Glomerular visceral epithelial cell (primary cell): ENCODE results near the gene GJD2.
A peak's percentile ranks its signal among the peaks of the same experiment; 100 is the strongest.

Experiments used
- DNase-seq: peaks from one replicate; pipeline ENCODE4 v3.0.0-alpha.2; 2016; ENCODE audit errors: extremely low spot score

Gene GJD2

GRCh38 chr15:34773013-34773412, 18.2 kb upstream of the GJD2 start:
- no peak for DNase-seq

- DNase-seq, result no peak
Measured at GRCh38 chr15:34772312-34772711, 17.5 kb upstream of the GJD2 start.

DNA sequence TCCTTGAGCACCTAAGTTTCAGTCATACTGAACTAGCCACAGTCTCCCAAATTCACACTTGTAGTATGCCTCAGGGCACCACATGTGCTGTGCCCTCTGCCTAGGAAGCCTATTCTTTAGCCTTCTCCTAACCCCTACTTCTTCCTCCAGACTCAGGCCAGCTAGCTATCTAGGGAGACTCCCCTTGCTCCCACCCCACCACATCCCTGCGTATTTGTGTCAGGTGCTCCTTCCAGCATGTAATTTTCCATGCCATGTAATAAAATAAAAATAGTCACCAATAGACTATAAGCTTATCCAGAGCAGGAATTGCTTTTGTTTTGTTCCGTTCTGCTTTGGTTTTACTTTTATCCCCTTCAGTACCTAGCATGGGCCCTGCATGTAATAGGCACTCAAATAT, 14.9 kb upstream of the GJD2 start:
- DNase-seq, result no peak

- no peak for DNase-seq
Measured at GRCh38 chr15:34768530-34768929, 13.7 kb upstream of the GJD2 start.

- no peak for DNase-seq
Measured at GRCh38 chr15:34765741-34766140, 10.9 kb upstream of the GJD2 start.

GRCh38 chr15:34760909-34761308, 6.1 kb upstream of the GJD2 start:
- DNase-seq, result no peak

- no peak for DNase-seq
Measured at GRCh38 chr15:34759992-34760391, 5.2 kb upstream of the GJD2 start.

DNA sequence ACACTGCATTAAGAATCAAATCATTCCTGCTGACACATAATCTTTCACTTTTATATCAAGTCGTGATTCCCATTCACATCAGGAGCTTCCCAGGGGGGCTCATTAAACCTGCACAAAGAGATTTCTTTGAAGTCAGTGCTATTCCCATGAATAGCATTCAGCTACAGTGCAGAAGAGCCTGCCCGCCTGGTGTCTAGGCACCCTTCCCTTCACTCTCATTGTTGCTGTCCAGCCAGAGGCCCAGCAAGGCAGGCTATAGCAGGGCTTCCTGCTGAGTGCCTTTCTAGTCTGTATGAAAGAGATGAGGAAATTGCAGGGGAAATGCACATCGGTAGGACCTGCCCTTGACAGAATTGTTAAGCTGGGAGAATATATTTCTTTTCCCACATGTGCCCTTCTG, 4.5 kb upstream of the GJD2 start:
- no peak for DNase-seq

DNA sequence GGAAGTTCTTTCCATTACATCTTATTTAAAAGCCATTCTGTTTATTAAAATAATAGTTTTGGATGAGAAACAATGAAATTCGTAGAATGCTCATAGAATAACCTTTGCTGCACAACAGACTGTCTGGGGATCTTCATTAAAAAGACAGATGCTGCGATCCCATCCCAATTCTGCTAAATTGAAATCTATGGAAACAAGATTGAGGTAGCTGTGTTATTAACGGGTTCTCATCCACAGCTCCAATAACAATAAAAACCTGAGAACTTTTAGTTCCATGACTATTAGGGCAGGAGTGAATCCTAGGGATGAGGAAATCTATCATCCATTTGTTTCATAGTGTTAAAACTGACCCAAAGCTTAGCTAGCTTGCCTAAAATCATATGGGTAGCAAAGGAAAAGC, 2.5 kb upstream of the GJD2 start:
- no peak for DNase-seq

- no peak for DNase-seq
Measured at GRCh38 chr15:34755419-34755773, 598 bp upstream of the GJD2 start.

DNA sequence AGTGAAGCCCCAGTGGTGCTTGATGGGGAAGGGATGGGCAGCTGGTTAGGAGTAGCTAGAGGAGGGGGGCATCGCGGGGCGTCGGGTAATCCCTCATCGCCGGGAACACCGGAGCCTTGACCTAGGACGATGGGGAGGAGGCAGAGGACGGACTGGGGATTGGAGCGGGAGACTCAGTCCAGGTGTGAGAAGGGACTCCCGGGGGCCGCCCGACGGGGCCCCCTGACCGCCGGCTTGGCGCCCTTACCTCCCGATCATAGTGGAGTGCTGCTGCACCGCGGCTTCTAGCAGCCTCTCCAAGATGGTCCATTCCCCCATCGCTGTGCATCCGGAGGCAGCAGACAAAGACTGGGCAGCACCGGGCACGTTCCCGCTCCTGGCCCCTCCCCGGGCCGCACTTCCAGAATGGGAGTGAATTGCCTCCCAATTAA, 612 bp downstream of the GJD2 start:
- no peak for DNase-seq

DNA sequence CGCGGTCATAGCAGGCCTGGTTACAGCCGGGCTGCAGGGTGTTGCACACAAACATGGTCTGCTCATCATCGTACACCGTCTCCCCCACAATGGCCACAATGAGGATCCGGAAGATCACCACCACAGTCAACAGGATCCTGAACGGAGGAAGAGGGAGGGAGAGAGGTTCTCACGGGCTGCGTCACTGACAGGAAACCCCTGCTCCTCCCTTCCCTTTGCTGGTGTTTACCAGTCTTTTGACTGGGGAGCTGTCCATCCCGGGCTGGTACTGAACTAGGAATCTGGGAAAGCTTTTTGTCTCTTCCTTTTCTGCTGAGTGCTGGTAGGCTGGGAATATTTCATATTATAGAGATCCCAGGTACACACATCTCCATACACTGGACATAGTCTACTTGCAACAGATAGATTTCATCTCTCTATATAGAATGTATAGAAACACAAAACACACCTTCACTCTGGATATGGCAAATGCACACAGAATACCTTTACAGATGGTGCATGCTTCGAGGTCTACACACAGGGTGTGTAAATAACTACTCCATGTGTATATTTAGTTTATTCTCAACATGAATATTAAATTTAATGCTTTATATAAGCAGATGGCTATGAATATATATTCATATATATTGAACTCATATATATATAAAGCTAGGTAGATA, 1.4 kb downstream of the GJD2 start:
- peak; percentile 37 for DNase-seq

DNA sequence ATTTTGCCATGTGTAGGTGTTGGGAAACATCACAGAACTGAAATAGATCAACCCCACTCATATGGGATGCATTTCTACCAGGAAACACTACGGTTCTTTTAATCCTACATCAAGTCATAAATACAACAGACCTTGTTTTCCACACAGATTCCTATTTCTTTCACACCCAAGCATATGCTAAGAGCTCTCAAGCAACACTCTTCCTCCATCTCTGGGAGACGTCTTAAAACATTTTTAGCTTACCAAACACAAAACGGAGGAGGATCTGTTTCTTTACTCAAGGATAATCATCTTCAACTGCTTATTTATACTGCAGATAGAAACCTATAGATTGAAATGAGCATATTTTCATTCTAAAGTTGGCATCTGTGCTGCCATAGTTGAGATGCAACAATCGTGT, 5.1 kb downstream of the GJD2 start:
- no peak for DNase-seq

DNA sequence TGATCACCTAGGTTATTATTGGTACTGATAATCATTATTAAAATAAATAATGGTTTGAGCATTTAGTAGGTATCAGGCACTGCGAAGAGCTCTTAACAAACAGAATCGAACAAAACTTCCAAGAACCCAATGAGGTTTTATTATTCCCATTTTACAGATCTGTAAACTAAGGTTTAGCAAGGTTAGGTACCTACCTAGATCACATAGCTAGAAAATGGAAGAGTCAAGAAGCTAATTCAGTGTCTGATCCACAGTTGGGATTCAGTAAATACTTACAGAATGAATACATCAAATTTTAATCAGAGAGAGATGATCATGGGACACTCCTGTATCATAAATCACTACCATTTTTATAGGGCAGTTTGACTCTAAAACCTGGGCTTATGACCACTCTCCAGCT, 15.5 kb downstream of the GJD2 start:
- no peak for DNase-seq

- DNase-seq, result no peak
Measured at GRCh38 chr15:34738002-34738401, 16.8 kb downstream of the GJD2 start.

DNA sequence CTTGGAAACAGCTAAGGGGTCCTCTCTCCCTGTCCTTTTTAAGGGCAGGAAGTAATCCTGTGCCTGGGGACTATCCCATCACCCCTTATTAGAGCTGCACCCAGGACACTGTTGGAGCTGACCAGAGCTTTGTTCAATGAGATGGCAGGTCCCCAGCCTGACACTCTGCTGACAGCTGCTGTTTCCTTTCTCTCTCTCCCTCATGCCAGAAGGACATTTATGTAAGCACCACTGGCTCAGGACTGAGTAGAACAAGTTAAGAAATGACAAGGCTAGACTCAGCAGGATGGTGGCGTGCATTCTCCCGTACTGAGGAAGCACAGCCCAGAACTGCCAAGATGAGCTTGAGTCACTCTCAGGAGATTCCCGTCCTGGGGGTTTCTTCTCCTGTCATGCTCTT, 17.3 kb downstream of the GJD2 start:
- DNase-seq, result peak; percentile 24

- DNase-seq, result no peak
Measured at GRCh38 chr15:34734303-34734702, 20.5 kb downstream of the GJD2 start.

DNA sequence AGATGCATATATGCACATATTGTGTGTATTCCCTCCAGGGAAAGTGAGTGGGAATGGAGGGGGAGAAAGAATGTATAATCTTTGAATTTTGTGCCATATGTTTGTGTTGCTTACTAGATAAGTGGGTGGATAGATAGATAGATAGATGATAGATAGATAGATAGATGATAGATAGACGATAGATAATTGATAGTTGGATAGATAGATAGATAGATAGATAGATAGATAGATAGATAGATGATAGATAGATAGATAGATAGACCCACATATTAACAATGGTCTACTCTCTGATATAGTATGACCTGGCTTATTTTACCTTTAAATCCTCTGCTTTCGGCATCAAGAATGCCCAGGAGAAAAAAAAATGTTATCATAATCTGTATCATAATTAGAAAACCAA, 21.2 kb downstream of the GJD2 start:
- DNase-seq, result no peak

DNA sequence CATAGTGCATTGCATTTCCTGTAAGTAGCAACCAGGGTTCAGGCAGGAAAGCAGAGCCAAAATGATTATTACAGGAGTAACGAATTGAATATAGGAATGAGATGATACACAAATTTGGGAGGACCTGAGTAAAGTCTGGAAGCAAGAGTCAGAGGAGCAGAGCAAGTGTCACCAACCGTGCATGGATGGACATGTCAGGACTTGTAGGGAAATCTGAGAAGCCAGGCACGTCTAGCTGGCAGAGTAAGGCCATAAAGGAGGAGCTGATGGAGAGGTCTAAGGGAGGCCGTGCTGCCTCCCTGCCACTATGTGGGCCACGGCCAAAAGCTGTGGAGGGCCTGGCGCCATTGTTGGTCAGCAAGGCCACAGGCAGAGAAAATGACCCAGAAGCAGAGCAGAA, 22.4 kb downstream of the GJD2 start:
- DNase-seq, result no peak

- DNase-seq, result no peak
Measured at GRCh38 chr15:34730701-34731100, 24.1 kb downstream of the GJD2 start.

DNA sequence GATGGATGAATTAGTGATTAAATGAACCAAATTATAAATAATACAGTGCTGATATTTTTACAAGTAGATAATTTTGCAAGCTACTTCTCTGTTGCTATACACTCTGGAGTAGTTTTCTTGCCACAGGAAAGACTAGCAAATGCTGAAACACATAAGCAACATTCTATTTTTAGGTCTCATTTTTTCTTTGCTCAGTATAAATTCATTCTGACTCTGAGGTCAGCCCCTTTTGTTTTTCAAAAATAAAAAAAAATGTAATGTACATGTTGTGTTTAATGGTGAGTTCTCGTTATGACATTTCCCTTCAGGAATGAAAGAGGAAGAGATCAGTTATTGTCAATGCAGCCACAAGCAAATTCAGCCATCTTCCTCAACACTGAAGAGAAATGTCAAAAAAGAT, 24.9 kb downstream of the GJD2 start:
- no peak for DNase-seq

- no peak for DNase-seq
Measured at GRCh38 chr15:34729056-34729455, 25.7 kb downstream of the GJD2 start.

- peak; percentile 18 for DNase-seq
Measured at GRCh38 chr15:34726406-34727100, 28.2 kb downstream of the GJD2 start.

DNA sequence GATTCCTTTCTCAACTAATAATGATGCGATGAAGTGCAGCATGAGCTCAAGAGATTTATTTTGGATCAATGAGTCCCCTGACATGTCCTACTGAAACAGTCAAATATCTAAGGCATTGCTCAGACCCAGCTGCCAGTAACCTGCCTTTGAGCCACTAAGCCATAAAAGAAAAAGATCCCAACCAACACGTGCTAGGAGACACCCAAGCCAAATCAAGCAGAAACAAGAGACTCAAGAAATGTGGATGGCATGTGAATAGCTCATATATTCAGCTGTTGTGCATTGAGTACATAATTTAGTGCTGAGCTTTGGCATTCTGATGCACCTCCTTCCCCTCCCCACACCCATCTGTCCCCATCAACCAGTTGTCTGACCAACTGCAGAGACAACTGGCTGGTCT, 29.2 kb downstream of the GJD2 start:
- DNase-seq, result peak; percentile 42
